ENCODE measurements around the gene BCAS2.

The BCAS2 gene

DNA sequence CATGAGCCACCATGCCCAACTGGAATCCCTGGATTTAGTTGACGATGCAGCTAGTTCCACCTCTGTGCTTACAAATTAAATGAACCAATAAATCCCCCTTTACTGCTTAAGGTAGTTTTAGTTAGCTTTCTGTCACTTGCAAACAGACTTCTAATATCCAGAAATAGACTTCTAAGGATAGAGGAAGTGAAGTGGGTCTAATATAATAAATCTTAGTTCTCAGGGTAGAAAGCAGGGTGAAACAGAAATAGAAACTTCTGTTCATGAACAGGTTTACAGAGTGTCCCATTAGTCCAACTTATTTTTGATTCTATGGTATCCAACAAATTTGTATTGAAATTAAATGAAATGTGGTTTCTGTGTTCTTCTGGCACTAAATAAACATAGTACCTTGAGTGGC, 20.1 kb downstream of the BCAS2 start:
- H3K4me3 ChIP-seq (ENCODE audit: low read depth, low read length) = no peak overlapping the region
- TF ChIP-seq, protein P1, sequence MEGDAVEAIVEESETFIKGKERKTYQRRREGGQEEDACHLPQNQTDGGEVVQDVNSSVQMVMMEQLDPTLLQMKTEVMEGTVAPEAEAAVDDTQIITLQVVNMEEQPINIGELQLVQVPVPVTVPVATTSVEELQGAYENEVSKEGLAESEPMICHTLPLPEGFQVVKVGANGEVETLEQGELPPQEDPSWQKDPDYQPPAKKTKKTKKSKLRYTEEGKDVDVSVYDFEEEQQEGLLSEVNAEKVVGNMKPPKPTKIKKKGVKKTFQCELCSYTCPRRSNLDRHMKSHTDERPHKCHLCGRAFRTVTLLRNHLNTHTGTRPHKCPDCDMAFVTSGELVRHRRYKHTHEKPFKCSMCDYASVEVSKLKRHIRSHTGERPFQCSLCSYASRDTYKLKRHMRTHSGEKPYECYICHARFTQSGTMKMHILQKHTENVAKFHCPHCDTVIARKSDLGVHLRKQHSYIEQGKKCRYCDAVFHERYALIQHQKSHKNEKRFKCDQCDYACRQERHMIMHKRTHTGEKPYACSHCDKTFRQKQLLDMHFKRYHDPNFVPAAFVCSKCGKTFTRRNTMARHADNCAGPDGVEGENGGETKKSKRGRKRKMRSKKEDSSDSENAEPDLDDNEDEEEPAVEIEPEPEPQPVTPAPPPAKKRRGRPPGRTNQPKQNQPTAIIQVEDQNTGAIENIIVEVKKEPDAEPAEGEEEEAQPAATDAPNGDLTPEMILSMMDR (IDR thresholded peaks at IDR 0.05; ENCODE audit: low read depth, low read length, missing control alignments) = no peak

DNA sequence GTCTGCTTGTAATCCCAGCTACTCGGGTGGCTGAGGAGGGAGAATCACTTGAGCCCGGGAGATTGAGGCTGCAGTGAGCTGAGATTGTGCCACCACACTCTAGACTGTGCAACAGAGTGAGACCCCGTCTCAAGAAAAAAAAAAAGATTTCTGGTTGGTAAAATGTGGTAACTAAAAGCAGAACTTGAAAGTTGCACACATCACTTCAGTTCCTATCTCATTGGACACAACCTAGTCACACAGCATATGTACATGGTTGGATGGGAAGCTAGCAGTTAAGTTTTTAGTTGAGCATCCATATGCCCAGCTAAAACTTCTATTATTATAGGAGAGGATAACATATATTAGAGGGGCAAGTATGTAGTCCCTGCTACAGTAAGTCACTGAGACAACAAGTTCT, 22.1 kb downstream of the BCAS2 start:
- in situ Hi-C loops (cut with HindIII; ENCODE audit: low sequenced_read_pairs) = no loop called here
- TF ChIP-seq, protein P1 (IDR thresholded peaks at IDR 0.05; ENCODE audit: low read depth, low read length, missing control alignments) = no peak
- no peak overlapping the region for H3K4me3 ChIP-seq (ENCODE audit: low read depth, low read length)
- no peak for DNase-seq (ENCODE audit: low read depth)

More for the DNA sequence above, 20.1 kb downstream of the BCAS2 start:
- DNase-seq (ENCODE audit: low read depth) = no peak
- in situ Hi-C loops (cut with HindIII; ENCODE audit: low sequenced_read_pairs) = no loop called here

DNA sequence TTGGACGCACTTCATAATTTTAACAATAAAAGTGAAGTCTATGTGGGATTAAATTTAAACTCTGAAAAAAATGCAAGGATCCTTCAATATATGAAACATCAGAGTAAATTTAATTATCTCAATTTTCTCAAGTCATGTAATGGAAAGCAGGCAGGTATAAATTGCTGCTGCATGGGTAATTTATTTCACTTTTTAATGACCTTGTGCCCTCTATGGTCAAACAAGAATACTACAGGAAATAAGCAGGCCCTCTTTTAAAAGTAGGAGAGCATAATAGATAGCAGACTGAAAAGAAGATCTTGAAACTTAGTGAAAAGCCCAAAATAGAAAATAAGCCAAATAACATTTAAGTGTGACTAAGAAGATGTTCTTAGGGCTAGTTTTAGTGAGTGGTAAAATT, 22.9 kb downstream of the BCAS2 start:
- TF ChIP-seq, protein P1 (IDR thresholded peaks at IDR 0.05; ENCODE audit: low read depth, low read length, missing control alignments) = no peak
- H3K4me3 ChIP-seq (ENCODE audit: low read depth, low read length) = no peak overlapping the region
- no peak for DNase-seq (ENCODE audit: low read depth)
- in situ Hi-C loops (cut with HindIII; ENCODE audit: low sequenced_read_pairs) = no loop called here

DNA sequence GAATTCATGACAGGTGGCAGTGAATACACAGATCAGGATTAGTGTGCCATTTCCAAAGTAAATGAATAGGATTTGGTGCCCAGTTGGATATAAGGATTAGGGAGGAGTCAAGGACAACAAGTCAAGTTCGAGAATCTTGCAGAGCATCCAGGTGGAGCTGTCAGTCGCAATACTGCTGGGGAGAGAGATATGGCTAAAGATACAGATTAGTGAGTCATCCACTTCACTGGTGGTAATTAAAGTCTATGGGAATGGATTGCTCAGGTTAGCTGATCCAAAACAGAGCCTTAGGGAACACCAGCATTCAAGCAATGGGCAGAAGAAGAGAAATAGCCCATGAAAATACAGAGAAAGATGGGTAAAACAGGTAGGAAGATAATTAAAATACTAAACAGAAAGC, 26.8 kb downstream of the BCAS2 start:
- no peak for DNase-seq (ENCODE audit: low read depth)
- in situ Hi-C loops (cut with HindIII; ENCODE audit: low sequenced_read_pairs) = no loop called here
- TF ChIP-seq, protein P1 (IDR thresholded peaks at IDR 0.05; ENCODE audit: low read depth, low read length, missing control alignments) = no peak
- H3K4me3 ChIP-seq (ENCODE audit: low read depth, low read length) = no peak overlapping the region

DNA sequence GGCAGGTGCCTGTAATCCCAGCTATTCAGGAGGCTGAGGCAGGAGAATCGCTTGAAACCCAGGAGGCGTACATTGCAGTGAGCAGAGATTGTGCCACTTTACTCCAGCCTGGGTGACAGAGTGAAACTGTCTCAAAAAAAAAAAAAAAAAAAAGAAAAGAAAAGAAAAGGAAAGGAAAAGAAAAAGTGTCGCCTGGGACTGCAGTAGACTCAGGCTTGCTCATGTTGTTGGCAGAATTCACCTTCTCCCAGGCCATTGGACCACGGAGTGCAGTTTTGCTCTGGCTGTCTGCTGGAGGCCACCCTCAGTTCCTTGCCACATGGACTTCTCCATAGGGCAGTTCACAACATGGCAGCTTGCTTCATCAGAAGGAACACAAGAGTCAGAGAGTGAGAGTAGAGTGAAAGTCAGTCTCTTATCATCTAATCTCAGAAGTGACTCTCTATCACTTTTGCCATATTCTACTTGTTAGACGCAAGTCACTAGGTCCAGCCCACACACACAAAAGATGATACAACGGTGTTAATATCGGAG, 29.2 kb downstream of the BCAS2 start:
- TF ChIP-seq, protein P1 (IDR thresholded peaks at IDR 0.05; ENCODE audit: low read depth, low read length, missing control alignments) = no peak
- in situ Hi-C loops (cut with HindIII; ENCODE audit: low sequenced_read_pairs) = no loop called here
- DNase-seq (ENCODE audit: low read depth) = no peak
- H3K4me3 ChIP-seq (ENCODE audit: low read depth, low read length) = no peak overlapping the region

DNA sequence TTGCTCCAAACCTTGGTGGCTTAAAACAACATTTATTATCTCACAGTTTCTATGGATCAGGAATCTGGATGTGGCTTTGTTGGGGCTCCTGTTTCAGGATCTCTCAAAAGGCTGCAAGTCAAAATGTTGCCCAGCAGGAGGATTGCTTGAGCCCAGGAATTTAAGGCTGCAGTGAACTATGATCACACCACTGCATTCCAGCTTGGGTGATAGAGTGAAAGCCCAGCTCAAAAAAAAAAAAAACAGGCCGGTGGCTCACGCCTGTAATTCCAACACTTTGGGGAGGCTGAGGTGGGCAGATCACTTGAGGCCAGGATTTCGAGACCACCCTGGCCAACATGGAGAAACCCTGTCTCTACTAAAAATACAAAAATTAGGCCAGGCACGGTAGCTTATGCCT, 30.0 kb downstream of the BCAS2 start:
- no peak for DNase-seq (ENCODE audit: low read depth)
- TF ChIP-seq, protein P1 (IDR thresholded peaks at IDR 0.05; ENCODE audit: low read depth, low read length, missing control alignments) = no peak
- H3K4me3 ChIP-seq (ENCODE audit: low read depth, low read length) = no peak overlapping the region
- in situ Hi-C loops (cut with HindIII; ENCODE audit: low sequenced_read_pairs) = no loop called here

DNA sequence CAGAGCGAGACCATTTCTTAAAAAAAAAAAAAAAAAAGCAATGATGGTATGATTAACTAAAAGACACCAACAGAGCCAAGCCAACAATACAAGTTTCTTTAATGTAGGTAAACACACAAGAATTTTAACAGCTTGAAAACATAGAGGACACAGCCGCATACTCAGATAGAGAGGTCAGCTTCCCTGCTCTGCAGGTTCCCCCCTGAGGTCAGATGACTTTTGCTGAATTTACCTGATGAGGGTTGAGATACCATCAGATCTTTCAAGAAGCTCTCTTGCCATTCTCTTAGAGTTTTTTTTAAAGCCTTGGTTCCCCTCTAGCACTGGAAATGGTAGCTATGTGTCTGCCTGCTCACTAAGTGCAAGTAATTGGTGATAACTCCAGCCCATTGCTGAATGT, 31.1 kb downstream of the BCAS2 start:
- in situ Hi-C loops (cut with HindIII; ENCODE audit: low sequenced_read_pairs) = no loop called here
- no peak overlapping the region for H3K4me3 ChIP-seq (ENCODE audit: low read depth, low read length)
- TF ChIP-seq, protein P1 (IDR thresholded peaks at IDR 0.05; ENCODE audit: low read depth, low read length, missing control alignments) = no peak
- DNase-seq (ENCODE audit: low read depth) = no peak

Measured in astrocyte of the cerebellum (primary cell).